GM23248 (cell line): Measurements from ENCODE around the gene RAMP1.

Experiments used
- EZH2 ChIP-seq: fragments of 200-600 bp; sonication (generic); IDR thresholded peaks from 2 replicates; pipeline ENCODE4 v1.6.1; 2018; ENCODE audit warnings: antibody characterized with exemption, mild to moderate bottlenecking; ENCODE audit not compliant: insufficient read depth, poor library complexity, severe bottlenecking
- EZH2phosphoT487 ChIP-seq: fragments of 200-600 bp; sonication (generic); IDR thresholded peaks from 2 replicates; pipeline ENCODE4 v1.6.1; 2018; ENCODE audit warnings: antibody characterized with exemption, moderate library complexity, mild to moderate bottlenecking, low read depth; ENCODE audit not compliant: insufficient read depth

- TF ChIP-seq EZH2 (no peak), EZH2phosphoT487 (no peak)
Measured at GRCh38 chr2:237888389-237888788, 29.0 kb downstream of the RAMP1 start.
